GM19240 (cell line): ENCODE results near the gene HHAT.
"Not testable (repeated sequence)": the region's sequence is repeated elsewhere in the genome, so short reads cannot be mapped to it uniquely, and the experiment has no call there.

Source experiments
- DNase-seq: peaks from one replicate; pipeline ENCODE4 v3.0.0; 2011; ENCODE audit warnings: low spot score; ENCODE audit not compliant: insufficient read length

The HHAT gene

DNA sequence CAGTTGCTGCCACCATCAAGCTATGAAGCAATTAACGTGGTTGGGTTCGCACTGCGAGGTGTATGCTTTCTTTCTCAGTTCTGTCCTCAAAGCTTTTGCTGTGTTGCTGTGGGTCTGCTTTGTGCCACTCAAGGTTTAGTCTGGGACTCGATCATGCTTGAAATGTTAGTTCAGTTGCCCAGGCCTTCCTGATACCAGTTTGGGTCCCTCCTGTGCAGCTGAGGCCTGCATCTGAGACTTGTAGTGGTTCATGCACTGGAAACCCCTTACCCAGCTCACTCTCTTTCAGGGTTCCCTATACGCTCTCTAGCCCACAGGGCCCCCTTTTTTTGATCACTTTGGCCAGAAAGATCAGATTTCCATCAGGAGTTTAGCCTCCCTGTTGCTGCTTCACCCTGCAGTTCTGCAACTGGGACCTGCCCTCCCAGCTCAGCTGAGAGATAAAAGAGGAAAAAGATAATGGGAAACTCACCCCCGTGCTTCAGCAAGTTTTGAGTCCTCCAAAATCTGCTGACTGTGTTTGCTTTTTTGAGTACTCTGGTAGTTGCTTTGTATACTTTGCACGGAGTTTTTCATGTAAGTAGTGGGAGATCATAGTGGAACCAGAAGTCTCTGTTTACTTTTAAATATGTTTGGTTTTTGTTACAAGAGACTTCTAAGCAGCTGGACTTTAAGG lies 317.0 kb downstream of the HHAT start:
- DNase-seq = no peak

DNA sequence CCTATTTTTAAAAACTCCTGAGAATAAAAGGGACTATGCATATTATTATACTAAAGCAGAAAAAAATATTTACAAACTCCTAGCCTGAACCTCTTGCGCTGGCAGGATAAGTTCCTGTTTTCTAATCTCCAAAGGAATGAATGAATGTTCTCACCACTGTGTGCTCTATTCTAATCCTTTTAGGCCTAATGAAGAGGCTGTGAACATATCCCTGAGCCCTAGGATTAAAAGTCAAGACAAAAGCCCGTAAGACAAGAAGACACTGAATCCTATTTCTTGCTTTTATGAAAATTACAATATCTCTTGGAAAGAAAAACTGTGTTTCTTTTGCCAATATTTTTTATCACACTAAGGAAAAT lies 317.5 kb downstream of the HHAT start:
- DNase-seq = no peak

DNA sequence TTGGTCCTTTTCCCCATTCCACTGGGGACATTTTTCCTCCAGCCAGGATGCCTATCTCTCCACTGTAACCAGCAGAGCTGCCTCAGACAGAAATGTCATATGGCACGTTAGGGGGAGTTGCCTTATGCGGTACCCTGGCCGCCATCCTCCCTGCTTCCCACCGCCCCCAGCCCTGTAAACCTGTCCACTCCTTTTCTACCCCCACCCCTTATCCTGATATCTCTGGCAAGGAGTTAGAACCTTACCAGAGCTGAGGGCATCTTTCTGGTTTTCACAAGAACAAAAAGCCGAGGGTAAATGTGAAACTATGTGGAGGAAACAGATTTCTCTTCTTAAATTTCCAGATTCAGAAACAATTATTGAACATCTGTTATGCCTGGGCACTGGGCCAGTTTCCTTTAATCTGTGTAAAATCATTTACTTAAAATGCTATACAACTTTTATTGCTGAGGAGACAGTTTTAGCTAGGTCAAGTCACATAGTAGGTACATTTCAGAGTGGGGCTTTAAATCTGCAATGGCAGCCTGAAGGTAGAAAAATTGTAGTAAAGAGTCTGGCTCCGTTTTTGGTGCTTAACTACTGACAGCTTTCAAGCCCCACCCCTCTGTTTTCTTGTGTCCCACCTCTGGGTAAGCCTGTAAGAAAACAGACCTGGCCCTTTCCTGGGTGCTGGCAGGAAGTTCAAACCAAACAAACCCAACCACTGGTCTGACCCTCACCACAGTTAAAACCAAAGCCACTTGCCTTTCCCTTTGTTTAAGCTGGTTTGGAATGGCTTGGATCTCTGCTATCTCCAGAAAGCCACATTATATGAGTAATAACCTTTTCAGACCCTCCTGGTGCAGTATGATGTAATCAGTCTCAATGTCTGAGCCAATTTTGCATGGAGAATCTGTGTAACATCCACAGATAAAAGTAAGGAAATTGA lies 319.0 kb downstream of the HHAT start:
- DNase-seq = no peak

DNA sequence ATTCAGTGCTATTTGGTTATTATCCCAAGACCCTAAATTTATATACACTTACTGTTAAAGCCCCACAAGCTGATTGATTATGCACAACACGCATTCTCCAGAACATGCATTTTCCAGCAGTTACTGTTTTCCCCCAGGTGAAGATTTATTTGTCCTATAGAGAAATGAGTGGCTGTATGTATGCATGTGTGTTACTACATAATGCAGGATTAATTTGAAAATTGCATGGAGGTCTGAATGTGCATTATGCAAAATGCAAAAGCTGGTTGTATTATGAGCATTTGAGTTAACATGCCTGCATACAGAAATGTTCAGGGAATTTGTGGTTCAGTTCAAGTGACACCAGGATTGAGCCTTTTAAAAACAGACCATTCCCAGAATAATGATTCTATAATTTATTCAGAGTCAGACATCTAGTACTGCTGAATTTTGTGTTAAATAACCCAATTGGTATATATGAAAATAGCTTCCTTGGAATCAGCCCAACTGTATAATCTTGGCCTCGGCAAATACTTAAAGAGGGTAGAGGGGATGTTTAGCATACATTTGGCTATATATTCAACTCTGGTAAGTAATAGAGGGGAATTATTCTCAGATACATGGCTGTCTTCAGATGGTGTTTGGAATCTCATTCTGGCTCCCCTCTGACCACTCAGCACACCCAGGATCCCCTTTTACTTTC lies 320.0 kb downstream of the HHAT start:
- no peak for DNase-seq

DNA sequence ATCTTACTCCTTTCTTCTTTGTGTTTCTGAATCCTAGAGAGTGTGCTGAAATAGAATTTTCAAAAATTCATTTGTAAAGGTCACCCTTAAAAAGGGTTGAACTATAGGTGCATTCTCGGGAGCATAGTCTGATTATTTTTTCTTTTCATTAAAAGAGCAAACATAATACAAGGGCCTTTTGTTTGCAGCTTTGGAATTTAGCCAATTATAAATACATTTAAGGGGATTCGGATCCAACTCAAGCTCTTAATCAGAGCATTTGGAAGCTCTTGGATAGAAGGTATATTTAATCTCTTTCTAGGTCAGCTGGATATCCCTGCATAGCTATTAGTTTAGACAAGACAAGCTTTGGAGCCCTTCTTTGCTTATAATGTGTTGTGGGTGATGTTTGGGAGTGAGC lies 321.7 kb downstream of the HHAT start:
- no peak for DNase-seq

DNA sequence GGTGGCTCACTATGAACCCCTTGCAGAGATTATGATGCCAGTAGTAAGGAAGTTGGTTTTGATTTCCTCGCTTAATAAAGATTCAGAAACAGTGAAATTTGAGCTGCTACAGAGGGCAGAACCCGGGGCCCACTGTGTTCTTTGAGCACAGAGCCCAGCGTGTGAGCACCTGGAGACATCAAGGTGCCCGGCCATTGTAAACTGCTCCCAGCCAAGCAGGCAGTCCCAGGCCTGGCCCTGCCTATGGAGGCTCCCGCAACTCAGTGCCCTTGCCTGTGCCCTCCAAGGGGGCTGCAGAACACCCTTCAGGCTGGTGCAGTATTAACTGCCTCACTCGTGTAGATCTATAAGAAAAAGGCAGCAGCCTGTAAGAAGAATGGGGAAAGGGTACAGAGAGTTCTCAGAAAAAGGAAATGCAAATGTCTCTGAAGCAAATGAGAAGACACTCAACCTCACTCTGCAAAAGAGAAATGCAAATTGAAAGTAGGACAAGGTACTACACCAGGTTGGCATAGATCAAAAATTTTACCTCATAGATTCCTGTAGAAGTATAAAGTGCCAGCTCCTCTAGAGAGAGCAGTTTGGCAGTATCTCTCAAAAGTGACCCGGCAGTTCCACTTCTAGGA lies 323.7 kb downstream of the HHAT start:
- DNase-seq = no peak

DNA sequence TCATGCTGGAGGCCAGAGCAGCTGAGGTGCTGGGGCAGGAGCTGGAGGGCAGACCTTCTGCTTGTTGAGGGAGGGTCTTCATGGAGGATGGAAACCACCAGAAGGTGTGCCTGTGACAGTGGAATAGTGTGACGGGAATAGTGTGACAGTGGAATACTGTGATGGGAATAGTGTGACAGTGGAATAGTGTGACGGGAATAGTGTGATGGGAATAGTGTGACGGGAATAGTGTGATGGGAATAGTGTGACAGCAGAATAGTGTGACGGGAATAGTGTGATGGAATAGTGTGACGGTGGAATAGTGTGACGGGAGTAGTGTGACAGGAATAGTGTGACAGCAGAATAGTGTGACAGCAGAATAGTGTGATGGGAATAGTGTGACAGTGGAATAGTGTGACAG lies 325.1 kb downstream of the HHAT start:
- no peak for DNase-seq

DNA sequence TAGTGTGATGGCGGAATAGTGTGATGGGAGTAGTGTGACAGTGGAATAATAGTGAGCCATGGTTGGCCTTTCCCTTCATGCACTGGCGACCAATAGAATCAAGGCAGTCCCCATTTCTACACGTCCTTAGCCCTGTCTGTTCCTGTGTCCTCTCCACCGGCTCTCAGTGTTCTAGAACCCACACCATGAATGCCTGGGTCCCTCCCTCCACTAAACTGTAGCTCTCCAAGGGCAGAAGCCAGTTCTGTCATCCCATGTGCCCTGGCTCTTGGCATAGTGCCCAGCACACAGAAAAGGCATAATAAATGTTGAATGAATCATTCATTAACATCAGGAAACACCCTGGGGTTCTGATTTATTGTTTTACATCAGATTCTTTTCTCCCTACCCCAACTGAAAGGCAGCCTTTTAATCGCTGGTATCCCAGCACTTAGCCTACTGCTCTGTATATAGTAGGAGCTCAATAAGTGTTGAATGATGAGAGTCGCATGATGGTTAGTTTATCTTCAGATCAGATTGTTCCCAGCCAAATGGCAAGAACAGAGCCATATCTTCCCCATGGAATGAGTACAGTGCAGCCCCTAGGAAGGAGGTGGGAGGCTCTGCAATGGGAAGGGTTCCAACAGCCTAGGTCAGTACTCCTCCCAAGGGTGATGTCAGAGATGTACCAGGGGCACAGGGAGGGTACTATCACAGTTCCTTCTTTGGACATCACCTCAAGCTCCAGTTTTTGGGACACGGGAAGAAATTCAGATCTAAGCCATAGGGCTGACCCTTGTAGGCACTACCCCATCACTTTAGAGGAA lies 325.7 kb downstream of the HHAT start:
- no peak for DNase-seq

DNA sequence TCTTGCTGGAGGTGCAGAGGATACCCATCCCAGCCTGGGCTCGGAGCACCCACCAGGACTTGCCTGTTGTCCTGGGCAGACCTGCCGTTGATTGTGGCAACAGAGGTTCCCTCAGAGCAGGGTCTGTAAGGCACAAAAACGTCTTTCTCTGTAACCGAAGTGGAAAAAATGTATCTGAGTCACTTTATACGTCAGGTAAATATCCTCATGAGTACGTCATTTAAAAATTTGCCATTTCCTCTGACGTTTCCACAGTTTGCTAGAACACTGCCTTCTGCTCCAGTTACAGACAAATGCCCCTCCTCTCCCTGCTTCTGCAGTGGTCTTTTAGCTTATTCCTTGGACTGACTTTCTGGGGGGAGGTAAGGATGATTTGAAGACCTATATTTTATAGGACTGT lies 326.8 kb downstream of the HHAT start:
- no peak for DNase-seq

DNA sequence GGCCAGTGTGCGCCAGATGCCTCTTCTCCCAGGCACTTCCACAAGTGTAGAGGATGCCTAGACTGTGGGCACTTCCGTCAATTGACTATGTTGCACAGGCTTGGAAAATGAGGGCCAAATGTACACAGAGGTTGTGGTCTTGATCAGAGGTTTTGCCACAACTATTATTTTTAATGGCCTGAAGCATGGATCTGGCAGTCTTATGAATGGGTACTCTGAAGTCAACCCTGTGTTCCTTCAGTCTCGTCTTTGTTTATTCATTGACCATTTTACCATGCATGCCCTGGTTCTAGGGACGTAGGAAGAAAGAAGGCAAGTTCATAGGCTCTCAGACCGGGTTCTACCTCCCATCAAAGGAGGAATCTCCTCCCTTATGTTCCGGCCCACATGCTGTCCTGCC lies 329.1 kb downstream of the HHAT start:
- no peak for DNase-seq

DNA sequence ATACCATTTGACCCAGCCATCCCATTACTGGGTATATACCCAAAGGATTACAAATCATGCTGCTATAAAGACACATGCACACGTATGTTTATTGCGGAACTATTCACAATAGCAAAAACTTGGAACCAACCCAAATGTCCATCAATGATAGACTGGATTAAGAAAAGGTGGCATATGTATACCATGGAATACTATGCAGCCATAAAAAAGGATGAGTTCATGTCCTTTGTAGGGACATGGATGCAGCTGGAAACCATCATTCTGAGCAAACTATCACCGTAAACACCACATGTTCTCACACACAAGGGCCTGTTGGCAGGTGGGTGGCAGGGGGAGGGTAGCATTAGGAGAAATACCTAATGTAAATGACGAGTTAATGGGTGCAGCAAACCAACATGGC lies 332.8 kb downstream of the HHAT start:
- not testable (repeated sequence) for DNase-seq

DNA sequence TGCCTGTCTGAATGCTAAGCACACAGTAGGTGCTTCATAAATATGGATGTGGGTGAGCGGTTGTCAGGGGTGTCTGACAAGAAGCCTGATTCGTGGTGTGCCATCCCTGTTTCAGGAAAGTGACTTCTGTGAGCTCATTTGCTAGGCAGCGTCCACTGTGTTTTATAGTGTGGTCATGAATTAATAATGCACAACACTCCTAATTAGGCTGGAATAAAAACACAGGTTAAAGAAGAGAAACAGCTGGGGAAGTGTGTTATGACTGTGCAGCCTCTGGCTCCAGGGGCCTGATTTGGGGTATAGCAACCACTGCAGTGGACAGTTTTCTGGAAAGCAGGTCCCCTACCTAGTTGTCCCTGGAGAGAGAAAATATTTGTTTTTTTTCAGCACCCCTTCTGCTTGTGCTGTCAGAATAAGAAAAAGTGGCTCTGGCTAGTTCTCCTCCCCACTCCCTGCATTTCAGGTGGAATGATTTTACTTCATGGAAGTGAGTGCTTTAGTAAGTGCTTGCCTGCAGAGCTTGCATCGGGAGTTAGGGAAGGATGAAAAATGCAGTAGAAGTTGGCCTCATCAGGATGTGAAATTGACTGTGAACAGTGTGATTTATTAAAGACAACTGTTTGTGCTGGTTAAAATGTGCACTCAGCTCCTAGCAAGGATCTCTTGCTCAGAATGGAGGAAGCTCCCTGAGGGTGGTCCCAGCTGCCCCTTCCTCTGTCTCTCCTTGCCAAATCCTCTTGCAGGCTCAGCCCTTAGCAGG lies 333.8 kb downstream of the HHAT start:
- DNase-seq = no peak

DNA sequence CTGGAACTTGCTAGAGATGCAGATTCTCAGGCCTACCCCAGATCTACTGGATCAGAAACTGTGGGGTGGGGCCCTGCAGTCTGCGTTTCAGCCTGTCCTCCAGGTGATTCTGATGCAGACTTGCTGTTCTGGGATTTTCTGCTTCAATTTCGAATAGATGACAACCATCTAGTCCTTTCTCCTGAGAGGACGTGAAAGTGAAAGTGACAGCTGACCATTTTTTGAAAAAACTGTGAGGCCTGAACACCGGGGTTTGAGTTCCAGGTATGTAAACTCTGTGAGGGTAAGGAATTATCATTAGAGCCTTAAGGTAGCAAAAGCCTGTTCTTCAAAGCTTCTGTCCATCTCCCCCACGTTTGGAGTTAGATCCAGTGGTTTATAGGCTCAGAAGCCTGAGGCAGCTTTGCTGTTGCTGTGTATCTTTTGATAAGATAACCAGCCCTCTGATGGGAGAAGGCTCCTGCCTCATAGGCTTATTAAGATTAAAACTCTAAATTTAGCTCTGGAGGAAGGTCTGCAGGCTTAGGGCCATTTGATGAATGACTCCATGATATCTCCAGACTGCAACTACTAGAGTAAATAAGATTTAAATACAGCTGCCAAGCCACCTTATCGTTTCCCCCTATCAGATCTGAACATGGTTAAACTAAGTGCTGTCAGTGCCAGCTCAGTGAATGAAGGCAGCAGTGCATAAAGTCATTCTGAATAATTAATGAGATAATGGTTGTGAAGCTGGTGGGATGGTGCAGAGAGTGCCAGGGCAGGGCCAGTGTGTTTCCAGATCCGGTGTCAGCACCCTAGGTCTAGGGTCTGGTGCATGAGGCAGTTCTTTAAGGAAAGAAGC lies 335.2 kb downstream of the HHAT start:
- no peak for DNase-seq

DNA sequence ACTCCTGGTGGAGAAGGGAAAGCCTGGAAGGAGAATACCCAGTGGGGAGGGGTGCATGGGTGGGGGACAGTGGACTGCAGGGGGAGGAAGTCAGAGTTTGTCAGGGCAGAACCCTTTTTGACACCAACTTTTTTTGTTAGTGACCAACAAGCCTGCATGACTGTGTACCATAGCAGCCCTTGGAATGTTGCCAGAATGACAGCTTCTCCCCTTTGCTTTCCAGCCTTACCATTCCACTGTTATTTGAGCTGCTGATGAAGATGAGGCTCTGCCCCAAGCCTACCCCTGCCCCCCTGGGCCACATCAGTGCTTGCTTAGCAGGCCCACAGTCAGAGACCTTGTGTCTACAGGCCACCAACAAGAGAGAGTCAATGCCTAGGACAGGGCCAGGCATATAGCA lies 341.2 kb downstream of the HHAT start:
- DNase-seq = no peak

DNA sequence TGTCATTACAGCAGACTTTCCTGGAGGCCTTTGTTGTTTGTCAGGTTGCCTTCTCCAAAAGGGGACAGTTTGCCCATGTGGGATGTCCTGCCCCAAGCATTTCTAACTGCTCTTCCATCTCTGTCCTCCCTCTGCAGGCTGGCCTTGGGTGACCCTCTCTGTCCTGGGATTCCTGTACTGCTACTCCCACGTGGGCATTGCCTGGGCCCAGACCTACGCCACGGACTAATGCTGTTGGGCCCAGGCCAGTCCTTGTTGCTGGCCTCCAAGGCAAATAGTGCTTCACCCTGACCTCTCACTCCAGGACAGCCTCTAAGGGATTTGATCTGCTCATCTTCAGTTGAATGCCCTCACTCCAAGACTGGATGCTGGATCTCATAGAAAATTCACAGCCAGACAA lies 345.4 kb downstream of the HHAT start:
- no peak for DNase-seq

DNA sequence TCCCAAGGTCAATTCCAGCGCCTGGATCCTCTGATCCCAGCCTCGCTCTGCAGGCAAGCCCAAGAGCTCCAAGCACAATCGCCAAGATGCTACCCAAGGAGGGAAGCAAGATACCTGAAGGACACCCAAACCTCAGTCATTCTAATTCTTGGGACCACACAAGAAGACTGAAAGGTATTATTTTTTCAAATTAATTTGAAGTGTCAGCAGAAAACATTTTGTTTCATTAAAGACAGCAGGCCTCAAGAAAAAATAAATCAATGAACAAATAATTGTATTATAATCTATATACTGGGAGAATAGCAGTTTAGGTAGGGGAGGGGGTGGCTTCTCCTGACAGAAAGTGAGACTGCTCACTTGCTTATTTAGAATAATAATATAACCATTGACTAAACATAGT lies 347.8 kb downstream of the HHAT start:
- no peak for DNase-seq

DNA sequence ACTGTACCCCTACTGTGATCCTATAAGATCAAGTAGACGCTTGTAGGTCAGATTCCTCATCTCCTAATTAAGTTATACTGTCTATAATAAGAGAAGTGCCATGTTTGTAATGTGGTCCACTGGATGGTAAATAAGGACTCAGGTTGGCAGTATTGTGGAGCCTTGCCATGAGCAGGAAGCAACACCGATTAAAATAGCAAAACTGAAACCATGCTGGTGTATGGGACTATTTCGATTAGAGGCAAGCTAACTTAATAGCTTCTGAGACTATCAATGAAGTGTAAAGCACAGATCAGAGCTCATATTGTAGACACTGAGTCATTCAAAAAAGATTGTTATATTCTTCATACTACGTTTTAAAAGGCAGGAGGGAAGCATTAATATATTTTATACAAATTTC lies 348.8 kb downstream of the HHAT start:
- DNase-seq = no peak

DNA sequence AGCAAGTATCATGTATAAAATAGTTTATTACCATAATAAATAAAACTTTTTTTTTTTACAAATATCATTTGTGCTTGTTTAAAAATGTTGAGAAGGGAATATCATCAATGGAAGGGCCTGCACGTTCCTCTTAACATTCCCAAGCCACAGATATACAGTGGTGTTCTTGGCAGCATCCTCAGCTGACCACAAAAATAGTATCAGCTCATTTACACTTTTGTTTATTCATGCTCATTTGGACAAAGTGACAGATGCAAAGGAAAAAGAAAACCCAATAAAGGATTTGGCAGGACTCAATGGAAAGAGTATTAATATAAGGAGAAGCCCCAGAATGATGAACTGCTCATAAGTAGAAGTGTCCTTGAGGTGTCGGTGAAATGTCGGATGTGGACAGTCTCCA lies 349.6 kb downstream of the HHAT start:
- no peak for DNase-seq

DNA sequence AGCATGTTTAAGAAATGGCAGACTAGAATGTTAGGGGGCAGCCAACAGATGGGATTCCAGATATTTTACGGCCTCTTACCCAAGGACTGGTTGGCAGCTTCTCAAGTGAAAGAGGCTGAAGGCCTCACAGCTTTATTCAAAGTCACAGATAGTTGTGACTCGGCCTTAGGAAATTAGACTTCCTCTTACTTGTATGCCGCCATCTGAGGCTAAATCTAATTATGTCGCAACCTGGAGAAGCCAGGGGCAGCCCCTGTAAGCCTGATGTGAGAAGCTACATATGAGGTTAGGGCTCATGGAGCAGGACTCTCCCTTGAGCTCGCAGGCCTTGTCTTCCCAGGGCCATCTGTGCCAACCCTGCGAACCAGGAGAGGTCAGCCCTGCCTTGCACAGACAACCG lies 352.5 kb downstream of the HHAT start:
- no peak for DNase-seq
